ENCODE measurements around the gene VAT1.
A peak's percentile ranks its signal among the peaks of the same experiment; 100 is the strongest.
"Not testable (repeated sequence)": the region's sequence is repeated elsewhere in the genome, so short reads cannot be mapped to it uniquely, and the experiment has no call there.

Gene VAT1

DNA sequence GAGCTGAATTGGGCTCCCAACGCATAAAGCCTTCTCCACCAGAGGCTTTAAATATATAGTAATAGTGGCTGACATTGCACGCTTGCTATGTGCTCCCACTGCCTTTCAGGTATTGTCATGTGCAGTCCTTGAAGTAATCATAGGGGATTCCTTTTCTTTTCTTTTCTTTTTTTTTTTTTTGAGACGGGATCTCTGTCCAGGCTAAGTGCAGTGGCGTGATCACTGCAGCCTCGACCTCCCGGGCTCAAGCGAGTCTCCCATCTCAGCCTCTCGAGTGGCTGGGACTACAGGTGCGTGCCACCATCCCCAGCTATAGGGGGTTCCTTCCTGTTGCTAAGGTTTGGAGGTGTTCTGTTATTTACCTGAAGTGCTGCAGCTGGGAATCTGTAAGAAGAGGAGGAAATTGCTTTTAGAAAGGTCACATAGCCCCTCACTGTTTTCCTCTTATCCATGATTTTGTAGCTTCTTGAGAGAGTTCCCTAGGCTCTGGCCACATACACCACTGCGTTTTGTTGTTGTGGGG is 23.1 kb downstream of the VAT1 start:
- H3K4me3 ChIP-seq (ENCODE audit: low read depth, low read length): peak overlapping the region; percentile 47
- TF ChIP-seq, protein P1, sequence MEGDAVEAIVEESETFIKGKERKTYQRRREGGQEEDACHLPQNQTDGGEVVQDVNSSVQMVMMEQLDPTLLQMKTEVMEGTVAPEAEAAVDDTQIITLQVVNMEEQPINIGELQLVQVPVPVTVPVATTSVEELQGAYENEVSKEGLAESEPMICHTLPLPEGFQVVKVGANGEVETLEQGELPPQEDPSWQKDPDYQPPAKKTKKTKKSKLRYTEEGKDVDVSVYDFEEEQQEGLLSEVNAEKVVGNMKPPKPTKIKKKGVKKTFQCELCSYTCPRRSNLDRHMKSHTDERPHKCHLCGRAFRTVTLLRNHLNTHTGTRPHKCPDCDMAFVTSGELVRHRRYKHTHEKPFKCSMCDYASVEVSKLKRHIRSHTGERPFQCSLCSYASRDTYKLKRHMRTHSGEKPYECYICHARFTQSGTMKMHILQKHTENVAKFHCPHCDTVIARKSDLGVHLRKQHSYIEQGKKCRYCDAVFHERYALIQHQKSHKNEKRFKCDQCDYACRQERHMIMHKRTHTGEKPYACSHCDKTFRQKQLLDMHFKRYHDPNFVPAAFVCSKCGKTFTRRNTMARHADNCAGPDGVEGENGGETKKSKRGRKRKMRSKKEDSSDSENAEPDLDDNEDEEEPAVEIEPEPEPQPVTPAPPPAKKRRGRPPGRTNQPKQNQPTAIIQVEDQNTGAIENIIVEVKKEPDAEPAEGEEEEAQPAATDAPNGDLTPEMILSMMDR (IDR thresholded peaks at IDR 0.05; ENCODE audit: borderline replicate concordance, insufficient read depth, low read depth, low read length): no peak

DNA sequence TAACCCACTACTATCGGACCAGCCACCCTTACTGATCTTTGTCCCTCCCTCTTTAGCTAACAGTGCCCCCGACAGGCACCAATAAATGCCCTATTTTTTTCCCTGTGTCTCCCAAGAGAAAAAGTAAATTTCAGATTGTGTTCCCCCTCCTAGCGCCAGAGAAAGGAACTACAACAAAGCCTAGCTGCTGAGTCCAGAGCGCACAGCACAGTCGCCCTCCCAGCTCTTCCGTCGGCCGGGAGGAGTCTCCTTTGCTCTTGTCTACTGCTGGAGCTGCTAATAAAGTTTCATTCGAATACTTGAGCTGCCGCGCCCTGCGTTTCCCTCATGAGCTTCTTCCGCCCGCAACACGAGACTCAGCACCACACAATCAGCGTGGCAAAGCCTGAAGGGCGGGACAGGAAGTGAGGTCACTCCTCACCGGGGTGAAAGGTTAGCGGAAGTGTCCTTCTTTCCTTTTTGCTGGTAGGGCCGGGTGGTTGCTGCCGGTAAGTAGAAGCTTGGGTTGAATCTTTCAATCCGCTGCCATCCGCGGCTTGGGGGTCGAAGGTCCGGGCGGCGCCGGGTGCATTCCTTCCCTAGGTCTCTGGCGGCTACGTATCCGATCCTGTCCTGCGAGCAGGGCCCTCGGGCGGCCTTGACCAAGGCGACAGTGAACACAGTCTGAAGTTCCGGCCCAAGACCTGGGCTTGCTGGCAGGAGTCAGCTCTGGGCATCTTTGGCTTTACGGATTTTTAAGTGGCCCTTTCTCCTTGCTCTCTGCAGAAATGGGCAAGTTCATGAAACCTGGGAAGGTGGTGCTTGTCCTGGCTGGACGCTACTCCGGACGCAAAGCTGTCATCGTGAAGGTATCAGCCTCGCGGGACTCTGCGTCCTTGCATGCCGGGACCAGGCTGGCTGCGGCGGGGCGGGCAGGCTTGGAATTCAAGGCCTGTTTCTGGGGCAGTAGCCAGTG is 23.9 kb downstream of the VAT1 start, which contains the start of gene RPL27:
RPL27 (plus strand) TSS at position 436 of the 955 bp plus-strand sequence; CDS start at position 768, 332 bp downstream.
- peak within 1 kb of the TSS; percentile 47 for H3K4me3 ChIP-seq (ENCODE audit: low read depth, low read length)
- TF ChIP-seq, protein P1 (IDR thresholded peaks at IDR 0.05; ENCODE audit: borderline replicate concordance, insufficient read depth, low read depth, low read length): peak; percentile 73

DNA sequence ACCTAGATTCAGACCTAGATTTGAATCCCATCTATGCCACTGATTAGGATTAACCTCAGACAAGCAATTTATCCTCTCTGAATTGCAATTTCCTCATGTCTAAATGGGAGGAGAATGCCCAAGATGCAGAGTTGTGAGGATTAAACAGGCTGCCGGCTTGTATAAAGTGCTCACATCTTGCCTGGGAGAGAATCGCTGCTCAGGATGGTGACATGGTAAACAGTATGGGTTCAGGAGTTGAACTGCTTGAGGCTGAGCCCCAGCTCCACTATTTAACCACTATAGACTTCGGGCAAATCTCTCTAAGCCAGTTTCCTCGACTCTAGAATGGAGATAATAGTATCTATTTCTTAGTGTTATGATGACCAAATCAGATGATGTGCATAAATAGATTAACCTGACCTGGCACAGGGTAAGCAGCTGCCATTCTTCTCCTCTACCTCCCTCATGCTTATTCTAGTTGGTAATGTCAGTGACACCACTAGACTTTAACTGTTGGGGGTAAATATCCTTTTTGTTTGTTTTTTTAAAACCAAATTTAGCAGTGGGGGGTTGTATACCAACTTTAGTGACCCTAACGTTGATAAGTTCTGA is 24.7 kb downstream of the VAT1 start:
- peak overlapping the region; percentile 29 for H3K4me3 ChIP-seq (ENCODE audit: low read depth, low read length)
- TF ChIP-seq, protein P1 (IDR thresholded peaks at IDR 0.05; ENCODE audit: borderline replicate concordance, insufficient read depth, low read depth, low read length): no peak

DNA sequence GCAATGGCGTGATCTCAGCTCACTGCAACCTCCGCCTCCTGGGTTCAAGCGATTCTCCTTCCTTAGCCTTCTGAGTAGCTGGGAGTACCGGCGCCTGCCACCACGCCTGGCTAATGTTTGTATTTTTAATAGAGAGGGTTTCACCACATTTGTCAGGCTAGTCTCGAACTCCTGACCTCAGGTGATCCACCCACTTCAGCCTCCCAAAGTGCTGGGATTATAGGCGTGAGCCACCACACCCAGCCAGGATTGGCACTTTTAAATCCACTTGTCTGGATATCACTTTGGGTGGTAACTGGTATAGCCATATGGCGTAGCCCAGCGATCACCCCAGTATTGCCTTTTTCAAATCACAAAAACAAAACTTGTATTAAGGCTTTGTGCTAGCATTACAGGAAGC is 28.3 kb downstream of the VAT1 start:
- not testable (repeated sequence) for H3K4me3 ChIP-seq (ENCODE audit: low read depth, low read length)

DNA sequence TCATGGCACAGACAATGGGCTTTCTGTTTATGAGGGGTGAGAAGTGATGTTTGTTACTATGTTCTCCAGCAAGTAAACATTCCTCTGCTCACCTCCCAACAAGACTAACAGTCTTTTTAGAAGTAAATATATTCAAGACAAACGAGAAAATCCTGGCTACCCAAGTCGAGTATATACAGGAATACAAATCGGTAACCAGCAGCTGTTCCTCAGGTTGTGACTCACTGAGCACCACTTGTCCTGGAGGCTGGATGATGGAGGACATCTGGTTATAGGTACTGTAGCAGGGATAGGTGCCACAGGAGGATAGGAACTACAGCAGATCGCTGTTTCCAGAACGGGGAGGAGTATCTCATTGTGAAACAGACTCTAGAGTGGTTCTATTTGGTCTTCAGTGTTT is 29.3 kb downstream of the VAT1 start:
- TF ChIP-seq, protein P1 (IDR thresholded peaks at IDR 0.05; ENCODE audit: borderline replicate concordance, insufficient read depth, low read depth, low read length): no peak
- H3K4me3 ChIP-seq (ENCODE audit: low read depth, low read length): no peak overlapping the region

DNA sequence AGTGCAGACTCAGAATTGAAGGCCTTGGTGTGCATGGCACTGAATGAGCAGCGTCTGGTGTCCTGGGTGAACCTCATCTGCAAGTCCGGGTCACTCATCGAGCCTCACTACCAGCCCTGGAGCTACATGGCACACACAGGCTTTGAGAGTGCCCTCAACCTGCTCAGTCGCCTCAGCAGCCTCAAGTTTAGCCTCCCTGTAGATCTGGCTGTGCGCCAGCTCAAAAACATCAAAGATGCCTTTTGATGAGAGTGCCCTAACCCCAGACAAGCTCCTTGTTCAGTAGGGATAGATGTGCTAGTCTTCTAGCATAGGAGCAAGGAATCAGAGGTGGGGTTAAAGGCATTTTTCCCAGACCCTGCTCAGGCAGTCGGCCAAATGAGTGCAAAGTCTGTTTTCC is 30.7 kb downstream of the VAT1 start:
- no peak overlapping the region for H3K4me3 ChIP-seq (ENCODE audit: low read depth, low read length)
- TF ChIP-seq, protein P1 (IDR thresholded peaks at IDR 0.05; ENCODE audit: borderline replicate concordance, insufficient read depth, low read depth, low read length): no peak

DNA sequence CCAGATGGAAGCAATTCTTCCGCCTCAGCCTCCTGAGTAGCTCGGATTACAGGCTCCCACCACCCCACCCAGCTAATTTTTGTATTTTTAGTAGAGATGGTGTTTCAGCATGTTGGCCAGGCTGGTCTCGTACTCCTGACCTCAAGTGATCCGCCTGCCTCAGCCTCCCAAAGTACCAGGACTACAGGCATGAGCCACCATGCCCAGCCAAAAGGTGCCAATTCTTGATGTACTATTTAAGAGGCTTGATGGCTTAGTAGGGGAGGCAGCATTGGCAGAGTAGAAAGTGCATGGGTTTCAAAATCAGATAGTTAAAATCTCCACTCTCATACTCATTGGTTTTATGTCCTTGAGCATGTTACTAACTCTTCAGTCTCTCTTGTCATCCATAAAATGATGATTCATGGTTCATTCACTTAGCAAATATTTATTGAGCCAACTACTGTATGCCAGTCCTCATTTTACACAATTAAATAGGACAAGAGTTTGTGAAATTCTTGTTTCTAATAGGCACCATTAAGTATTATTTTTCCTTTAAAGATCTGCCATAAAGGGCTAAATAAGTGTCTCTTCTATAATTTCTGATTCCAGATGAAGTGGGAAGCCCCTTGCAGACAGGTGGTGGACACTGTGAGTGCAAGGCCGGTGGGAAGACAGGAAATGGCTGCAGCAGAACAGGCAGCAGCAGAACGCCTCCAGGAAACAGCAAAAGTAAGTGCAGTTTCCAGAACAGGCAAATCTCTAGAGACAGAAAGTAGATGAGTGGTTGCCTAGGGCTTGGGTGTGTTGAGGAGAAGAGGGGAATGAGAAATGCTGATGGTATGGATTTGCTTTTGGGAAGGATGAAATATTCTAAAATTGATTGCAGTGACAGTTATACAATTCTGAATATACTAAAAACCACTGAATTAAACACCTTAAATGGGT is 32.2 kb downstream of the VAT1 start:
- H3K4me3 ChIP-seq (ENCODE audit: low read depth, low read length): no peak overlapping the region
- TF ChIP-seq, protein P1 (IDR thresholded peaks at IDR 0.05; ENCODE audit: borderline replicate concordance, insufficient read depth, low read depth, low read length): no peak

Data from GM12875 (cell line).